HG02642 (cell line): Measurements from ENCODE around the gene GIPC3.

Experiments used
- ATAC-seq: cut with Tn5 transposase; IDR thresholded peaks from one replicate; pipeline ENCODE4 v1.9.1; 2021; ENCODE audit warnings: mild to moderate bottlenecking; ENCODE audit not compliant: unreplicated experiment, poor library complexity

The GIPC3 gene

GRCh38 chr19:3632739-3633558, 47.7 kb downstream of the GIPC3 start:
- ATAC-seq = no peak

- ATAC-seq = no peak
Measured at GRCh38 chr19:3633559-3633988, 48.3 kb downstream of the GIPC3 start.

GRCh38 chr19:3634496-3635045, 49.3 kb downstream of the GIPC3 start:
- no peak for ATAC-seq

GRCh38 chr19:3636506-3636905, 51.2 kb downstream of the GIPC3 start:
- no peak for ATAC-seq

- no peak for ATAC-seq
Measured at GRCh38 chr19:3636962-3637361, 51.7 kb downstream of the GIPC3 start.

GRCh38 chr19:3637621-3638020, 52.3 kb downstream of the GIPC3 start:
- no peak for ATAC-seq

GRCh38 chr19:3638208-3639193, 53.2 kb downstream of the GIPC3 start:
- ATAC-seq = no peak

GRCh38 chr19:3639479-3639878, 54.2 kb downstream of the GIPC3 start:
- ATAC-seq = no peak

- ATAC-seq = no peak
Measured at GRCh38 chr19:3641515-3642269, 56.4 kb downstream of the GIPC3 start.

- ATAC-seq = no peak
Measured at GRCh38 chr19:3642296-3642695, 57.0 kb downstream of the GIPC3 start.
